Measurements from ENCODE around the gene AGBL4.
"Not testable (repeated sequence)": the region's sequence is repeated elsewhere in the genome, so short reads cannot be mapped to it uniquely, and the experiment has no call there.

Gene AGBL4

DNA sequence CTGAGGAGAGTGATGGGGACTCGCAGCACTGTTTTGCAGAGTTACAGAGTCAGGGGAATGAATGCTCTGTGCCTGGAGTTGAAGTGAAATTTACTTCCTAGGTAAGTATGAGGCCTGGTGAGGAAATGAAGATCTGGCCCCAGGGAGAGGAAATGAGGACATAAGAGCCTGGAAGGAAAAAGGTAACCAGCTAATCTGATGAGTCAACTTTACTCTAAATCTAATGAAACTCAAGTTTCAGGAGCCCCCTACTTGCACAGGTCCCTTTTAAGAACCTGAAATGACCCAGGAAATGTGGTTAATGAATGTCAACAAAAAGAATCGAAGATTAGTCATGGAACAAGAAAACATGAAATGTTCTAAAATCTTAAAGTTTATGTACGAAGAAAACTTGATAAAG, 599.0 kb downstream of the AGBL4 start:
- DNase-seq, result no peak

DNA sequence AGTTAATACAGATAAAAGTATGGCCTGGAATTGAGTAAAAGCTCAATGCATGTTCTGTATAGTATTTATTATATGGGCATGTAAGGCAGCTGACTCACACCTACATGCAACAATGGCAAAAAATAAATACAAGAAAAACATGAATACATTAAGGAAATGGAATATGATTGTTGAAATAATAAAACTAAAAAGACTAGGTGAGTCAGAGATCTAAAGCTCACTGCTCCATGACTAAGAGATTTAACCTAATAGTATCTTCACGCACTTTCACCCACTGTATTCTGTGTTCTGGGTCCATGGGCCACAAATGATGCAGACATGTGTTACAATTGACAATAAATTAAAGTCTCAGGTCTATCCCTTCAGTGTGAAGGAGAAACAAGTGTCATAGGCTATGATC, 607.0 kb downstream of the AGBL4 start:
- DNase-seq, result no peak

DNA sequence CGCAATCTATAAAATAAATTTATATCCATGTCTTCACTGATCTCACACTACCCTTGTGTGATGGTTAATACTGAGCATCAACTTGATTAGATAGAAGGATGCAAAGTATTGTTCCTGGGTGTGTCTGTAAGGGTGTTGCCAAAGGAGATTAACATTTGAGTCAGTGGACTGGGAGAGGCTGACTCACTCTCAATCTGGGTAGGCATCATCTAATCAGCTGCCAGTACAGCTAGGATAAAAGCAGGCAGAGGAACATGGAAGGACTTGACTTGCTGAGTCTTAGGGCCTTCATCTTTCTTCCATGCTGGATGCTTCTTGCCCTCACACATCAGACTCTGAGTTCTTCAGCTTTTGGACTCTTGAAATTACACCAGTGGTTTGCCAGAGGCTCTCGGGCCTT, 615.4 kb downstream of the AGBL4 start:
- no peak for DNase-seq

DNA sequence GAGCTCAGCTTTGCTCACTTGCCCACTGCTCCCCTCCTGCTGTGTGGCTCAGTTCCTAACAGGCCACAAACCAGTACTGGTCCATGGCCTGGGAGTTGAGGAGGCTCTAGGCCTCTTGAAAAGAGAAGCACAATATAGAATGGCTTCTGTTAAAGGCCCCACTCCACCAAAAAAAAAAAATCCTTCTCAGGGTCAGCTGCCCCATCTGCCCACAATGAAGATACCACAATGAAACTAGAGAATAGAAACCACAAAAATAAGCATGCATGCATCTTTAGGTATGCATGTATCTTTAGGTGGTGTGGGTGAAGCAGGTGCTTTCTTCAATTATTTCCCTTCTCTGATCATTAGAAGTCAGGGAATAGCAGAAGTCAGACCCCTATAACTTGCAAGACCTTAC, 626.7 kb downstream of the AGBL4 start:
- no peak for DNase-seq

DNA sequence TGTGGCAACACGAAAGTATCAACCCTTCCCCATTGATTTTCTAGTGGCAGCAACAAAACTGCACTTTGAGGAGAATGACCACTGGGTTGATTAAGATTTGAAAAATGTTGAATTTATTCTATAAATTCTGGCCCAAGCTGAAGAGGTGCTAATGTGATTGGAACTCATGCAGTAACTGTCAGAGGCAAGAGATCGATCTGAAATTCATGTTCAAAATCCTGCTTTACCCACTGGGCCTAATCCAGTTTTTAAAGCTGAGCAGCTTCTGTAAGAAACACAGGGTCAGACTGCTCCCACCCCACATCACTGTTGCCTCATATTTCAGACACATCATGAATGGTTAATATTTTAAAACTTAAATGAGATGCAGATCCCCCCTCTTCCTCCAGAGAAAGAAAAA, 629.6 kb downstream of the AGBL4 start:
- no peak for DNase-seq

DNA sequence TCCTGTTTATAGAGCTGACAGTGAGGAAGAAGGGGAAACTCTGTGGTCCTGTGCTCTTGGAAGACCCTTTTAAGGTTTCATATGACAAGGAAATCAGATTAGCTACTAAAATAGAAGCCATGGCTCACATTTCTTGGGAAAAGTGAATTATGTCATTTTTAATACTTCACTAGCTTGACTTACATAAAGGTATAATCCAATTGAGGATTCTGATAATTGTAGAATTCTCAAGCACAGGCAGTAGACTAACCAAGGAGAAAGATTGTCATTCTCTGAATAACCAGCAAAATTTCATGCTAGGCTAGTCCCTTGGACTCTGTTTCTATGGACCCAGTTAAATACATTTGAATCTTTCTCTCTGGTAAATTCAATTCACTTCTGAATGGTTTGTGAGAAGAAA, 634.1 kb downstream of the AGBL4 start:
- no peak for DNase-seq

DNA sequence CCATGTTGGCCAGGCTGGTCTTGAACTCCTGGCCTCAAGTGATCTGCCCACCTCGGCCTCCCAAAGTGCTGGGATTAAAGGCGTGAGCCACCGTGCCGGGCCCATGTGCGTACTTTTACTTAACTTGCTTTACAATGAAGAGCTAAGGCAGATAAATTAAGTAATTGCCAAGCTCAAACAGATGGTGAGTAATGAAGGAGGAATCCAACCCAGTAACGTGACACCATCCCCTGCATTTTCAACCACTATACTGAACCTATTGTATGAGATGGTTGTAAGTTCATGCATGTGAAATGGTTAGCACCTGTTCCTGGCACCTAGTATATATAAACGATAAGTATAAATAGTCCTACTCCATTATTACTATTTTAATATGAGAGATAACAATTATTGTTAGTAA, 659.1 kb downstream of the AGBL4 start:
- DNase-seq, result peak in 1 of 2 experiments; percentile 10

DNA sequence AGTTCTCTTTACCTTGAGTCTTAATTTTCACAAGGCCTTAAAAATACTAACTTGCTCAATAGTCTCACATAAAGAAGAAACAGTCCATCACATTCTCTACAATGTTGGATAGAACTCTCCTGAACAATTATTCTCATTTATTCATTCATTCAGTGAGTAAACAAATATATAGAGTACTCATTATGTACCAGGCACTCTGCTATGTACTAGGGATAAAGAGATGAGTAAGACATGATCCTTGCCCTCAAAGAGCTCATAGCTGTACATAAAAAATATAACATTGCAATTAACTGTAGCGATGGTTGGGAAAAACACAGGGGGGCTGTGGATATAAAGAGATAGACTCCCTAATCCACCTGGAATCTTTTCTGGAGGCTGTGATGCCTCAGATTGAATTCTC, 660.1 kb downstream of the AGBL4 start:
- DNase-seq, result no peak

DNA sequence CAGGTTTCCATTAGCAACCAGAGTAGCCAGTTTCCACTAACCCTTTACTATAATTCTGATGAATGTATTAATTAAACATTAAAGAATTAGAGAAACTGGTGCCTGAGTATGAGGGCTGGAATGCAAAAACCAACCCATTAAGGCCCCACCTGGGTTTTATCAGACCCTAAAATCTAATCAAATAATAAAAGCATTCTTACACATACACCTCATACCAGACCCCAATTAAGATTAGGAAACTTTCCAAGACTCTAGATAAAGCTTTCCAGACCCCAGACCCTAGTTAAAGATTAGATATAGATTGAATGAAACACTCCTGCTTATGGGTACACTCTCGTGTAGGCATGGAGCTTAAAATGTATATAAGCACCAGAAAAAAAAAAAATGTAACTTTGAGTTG, 665.7 kb downstream of the AGBL4 start:
- no peak for DNase-seq

DNA sequence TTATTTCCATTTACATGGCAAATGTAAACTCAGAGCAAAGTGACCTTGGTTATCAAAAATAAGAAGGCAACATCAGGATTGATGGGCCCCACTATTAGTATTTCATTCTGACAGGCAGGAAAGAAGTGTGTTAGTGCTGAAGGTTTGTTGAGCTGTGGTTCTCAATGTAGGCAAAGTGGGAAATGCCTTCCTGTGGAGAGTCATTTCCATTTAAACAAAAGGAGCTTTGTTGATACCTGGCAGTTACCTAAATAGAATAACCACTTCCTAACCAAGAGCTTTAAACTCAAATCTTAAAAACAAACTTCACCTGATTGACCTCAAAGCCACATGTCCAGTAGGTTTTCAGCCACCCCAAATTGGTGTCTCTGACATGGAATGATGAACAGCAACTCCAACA, 667.2 kb downstream of the AGBL4 start:
- DNase-seq, result no peak

DNA sequence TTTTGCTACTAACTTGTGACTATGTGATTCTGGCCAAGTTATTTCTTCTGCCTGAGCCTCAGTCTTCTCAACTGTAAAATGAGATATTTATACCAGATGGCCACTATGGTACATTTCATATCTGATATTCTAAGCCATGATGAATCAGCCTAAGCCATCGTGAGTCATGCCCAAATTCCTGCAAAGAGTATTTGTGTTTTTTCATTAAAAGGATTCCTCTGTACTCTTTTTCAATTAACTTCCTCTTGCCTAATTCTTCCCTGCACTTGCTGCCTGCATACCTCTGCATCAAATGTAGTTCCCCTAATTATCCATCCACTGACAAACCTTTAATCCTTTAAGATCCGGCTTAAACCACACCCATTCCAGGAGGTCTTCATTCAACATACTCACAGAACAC, 672.0 kb downstream of the AGBL4 start:
- DNase-seq, result no peak

DNA sequence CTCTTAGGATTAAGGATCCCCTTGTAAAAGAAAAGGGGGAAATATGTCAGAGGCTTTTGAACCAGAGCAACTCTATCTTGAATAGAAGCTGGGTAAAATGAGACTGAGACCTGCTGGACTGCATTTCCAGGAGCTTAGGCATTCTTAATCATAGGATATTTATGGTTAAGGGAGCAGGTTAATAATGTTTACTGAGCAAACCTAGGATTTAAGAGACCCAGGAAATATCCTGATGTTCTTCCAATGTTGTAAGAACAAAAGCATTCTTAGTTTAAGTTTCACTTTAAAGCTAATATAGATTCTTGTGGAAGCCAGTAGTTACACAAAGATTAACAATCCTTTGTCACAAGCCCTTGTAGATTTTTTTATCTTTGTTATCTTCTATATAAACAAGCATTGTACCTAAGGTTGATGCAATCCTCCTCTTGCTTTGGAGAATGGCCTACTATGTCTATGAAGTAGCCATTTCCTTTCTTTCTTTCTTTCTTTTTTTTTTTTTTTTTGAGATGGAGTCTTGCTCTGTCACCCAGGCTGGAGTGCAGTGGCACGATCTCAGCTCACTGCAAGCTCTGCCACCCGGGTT, 676.9 kb downstream of the AGBL4 start:
- no peak for DNase-seq

DNA sequence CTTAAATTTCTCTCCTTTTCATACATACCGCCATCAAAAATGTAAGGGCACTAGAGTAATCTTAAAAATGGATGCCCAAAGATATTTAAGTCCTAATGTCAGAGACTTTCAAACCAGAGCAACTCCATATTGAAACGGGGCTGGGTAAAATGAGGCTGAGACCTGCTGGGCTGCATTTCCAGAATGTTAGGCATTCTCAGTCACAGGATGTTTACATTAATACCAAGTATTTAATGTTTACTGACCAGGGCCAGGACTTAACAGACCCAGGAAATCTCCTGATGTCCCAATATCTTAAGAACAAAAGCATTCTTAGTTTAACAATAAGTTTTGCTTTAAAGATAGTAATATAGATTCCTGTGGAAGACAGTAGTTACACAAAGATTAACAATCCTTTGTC, 683.2 kb downstream of the AGBL4 start:
- no peak for DNase-seq

DNA sequence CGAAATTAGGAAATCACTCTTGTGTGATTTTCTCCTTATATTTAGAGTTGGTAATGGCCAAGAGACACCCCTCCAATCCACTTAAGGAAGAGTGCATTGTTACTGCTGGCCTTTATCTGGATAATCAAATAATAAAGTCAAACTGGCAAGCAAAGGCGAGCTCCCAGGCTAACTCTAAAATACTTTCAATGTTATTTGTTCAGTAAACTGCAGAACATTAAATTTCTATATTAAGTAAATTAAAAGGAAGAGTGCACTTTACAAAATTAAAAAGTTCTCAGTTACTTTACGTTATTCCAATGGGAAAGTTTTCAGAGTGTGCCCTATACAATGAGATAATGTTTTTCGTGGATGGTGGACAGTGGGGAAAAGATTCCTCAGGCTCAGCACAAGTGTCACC, 684.7 kb downstream of the AGBL4 start:
- DNase-seq, result no peak

DNA sequence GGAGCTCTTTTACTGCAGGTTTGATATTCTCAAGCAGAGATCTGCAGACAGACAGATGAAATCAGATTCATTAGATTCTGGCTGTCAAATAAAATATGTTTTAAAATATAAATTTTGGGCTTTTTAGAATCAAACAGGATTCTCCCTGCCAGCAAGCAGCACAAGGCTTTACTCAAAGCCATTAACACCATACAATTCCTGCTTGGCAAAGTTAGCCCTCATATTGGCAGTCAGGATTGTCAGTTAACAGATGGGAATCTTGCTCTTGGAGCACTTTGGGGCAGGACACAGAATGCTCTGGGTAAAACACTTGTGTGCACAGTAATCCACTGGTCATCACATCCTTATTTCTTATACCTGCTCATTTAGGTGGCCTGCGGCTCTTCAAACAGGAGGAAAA, 686.5 kb downstream of the AGBL4 start:
- peak in 1 of 2 experiments; percentile 20 for DNase-seq

DNA sequence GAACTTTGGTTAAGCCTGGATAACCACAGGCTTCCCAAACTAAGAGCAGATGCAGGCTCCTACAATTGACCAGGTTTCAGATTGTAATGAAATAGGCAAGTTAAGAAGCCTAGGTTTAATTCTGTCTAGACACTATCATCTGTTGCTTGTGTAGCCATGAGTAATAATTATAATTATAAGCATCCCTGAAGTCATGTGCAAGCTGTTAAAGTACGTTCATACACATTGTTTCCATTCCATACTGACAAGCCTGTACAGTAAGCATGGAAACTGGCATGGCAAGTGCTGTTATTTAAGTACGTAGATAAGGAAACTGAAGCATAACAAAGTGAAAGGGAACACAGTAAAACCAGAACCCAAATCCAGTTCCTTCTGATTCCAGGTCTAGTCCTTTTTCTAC, 689.8 kb downstream of the AGBL4 start:
- DNase-seq, result no peak

DNA sequence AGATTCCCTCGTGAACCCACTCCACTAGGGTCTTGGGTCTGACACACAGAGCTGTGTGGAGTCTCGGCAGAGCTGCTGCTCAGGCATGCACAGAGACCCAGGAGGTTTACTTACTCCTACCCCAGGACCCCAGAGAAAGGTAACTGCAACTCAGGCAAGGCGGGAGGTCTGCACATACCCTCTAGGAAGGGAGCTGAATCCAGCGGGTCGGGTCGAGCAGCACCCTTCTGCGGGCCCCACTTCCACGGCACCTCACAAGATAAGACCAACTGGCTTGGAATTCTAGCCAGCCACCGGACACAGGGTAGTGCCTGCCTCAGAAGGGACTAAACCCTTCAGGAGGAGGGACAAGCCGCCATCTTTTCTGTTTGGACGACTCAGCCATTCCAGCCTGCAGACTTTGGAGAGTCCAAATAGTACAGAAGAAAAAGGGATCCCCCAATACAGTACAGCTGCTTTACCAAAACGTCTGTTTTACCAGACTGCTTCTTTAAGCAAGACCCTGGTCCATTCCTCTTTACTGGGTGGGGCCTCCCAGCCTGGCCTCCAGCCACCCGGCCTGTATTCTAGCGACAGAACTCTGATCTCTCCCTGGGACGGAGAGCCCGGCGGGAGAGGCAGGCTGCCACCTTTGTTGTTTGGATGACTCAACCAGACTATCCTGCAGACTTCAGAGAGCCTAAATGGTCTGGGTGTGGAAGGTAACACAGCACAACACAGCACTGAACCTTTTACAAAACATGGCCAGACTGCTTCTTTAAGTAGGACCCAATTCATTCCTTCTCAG, 692.5 kb downstream of the AGBL4 start:
- no peak for DNase-seq

DNA sequence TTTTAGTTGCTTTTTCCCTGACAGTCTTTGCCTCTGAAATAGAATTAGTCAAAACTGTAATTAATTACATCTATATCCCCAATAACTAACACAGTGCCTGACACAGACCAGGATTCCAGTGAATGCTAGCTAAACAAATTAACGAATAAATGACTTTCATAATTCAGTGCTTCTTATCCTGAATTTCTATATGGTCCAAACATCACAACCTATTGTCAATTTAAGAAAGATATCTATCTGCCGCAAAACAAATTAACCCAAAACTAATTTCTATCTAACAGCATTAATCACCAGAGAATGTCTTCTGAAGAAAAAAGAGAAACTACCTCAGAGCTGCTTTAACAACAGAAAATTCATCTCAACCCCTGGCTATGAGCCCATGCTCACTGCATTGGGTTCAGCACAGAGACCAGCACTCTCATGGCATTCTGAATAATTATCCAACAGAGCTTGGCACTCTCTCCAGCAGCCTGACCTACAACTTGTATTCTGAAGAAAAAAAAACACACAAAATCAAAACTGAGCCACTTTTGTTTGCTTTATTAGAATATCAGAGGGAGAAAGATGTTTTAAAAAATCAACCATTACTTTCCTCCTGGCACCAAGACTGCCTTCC, 699.7 kb downstream of the AGBL4 start:
- no peak for DNase-seq

DNA sequence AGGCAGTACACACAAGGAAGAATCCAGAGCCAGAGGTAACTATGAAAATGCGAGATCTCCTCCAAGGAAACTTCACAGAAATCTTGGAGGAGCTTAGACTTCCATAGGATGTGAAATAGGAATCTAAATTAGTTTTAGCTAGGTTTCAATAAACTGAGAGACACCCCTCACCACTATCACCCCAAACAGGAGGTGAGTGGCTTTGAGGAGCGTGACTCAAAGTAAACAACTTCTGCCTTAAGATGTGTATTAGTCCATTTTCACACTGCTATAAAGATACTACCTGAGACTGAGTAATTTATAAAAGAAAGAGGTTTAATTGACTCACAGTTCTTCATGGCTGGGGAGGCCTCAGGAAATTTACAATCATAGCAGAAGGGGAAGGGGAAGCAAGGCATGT, 703.3 kb downstream of the AGBL4 start:
- DNase-seq, result not testable (repeated sequence)

DNA sequence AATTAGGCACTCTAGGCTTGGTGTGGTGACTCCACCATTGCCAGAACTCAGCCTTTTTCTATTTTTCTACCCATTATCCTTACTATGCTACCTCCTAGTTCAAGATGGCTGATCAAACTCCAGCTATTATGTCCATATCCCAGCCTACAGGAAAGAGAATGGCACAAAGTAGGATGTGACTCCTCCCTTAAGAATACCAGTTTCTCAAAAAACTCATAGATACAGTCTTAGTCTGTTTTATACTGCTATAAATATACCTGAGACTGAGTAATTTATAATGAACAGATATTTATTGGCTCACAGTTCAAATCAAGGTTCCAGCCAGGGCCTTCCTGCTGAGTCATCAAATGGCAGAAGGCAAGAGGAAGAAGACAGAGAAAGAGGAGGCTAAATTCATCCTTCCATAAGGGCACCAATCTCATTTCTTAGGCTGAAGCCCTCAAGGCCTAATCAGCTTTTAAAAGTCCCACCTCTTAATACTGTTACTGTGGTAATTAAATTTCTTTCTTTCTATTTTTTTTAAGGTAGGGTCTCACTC, 704.3 kb downstream of the AGBL4 start:
- no peak for DNase-seq

DNA sequence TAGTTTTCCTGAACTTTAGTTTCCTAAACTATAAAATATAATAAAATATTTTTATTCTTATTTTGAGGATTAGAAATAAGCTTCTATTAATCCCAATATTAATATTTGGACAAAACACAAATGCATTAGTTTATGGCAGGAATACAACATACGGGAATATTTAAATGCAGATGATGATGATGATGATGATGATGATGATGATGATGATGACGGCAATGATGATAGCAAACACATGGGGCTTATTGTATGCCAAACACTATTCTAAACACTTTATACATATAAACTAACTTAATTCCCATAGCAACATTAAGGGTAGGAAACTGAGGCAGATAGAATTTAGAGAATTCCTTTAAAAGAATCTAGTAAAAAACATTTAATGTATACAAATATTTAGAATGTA, 705.5 kb downstream of the AGBL4 start:
- DNase-seq, result no peak

DNA sequence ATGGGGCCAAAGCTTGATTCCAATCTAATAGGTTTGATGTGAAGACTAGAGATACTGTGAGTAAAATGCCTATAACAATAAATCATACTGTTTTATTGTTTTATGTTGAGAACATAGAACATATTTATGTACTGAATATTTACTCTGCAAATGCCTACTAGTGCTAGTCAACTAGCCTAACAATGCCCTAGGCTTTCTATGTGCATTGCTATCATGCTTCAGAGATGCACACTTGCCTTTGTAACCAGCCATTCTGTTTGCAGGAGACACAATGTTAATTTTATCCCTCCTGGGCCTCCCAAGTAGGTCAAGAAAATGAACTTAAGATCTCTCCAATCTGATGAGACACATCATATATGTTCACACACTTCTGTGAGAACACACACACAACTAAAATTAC, 716.3 kb downstream of the AGBL4 start:
- DNase-seq, result no peak

DNA sequence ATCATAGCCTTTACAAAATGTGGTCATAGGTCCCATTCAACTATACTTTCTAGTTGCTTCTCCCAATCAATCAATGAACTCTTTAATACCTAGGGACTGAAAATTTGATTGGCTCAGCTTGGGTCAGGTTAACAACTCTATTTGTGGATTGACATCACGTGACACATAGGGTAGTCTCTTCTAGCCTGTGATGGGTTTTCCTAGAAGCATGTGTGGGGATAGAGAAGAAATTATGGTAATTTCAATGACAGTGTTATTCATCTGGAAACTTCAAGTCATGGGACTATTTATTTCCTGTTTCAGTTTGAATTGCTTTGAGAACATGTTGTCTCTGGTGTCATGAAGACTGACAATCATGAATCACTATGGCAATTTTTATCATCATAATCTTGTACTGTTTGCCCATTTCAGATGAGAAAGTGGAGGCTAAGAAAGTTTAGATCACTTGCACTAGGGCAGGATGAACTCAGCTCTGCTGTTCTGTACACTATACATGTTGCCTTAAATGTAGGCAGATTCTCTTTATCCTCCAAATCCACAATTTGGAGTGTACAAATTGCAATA, 717.2 kb downstream of the AGBL4 start:
- no peak for DNase-seq

DNA sequence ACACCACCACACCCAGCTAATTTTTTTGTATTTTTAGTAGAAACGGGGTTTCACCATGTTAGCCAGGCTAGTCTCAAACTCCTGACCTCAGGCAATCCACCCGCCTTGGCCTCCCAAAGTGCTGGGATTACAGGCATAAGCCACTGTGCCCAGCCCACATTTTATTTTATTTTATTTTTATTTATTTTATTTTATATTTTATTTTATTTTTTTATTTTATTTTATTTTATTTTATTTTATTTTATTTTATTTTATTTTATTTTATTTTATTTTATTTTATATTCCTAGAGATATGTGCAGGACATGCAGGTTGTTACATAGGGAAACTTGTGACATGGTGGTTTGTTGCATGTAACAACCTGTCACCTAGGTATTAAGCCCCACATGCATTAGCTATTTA, 721.4 kb downstream of the AGBL4 start:
- DNase-seq, result not testable (repeated sequence)
